Measurements from ENCODE around the gene SH3BP5.

The SH3BP5 gene

DNA sequence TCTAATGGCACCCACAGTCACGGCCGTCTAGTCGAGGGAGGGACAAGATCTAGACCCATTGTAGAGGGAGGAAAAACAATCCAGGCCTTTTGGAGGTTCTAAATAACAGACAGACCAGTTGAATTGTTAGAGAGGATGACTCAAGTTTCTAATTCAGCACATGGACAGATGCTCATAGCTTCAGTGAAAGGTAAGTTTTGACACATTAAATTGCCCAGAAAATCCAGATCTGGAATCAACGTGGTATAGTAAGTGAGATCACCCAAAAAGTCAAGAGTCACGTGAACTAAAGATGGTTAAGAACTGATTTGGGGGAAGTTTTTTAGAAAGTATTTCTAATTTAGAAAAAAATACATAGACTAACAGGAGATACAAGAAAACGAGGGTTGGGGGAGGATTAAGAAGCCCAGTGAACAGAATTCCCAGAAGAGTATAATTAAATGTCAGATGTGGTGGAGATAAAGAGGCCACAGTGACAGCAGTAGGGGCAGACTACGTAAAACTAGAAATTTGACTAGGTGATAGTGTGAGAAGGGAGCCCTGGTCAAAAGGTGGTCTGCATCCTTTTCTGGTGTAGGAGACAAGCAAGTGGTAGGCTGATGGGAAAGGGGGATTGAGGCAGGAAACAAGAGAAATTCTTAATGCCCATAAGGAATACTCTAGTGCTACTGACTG, 79.2 kb downstream of the SH3BP5 start:
- no peak for DNase-seq
- Histone ChIP-seq H3K9me3 (no peaks in the 10 kb centered on the region), H3K36me3 (peaks cover 73 to 96% (median 86%) of the 10 kb centered on the region in 3 donors), H3K27me3 (no peaks in the 10 kb centered on the region), H3K27ac (no peak overlapping the region), H3K4me3 (no peak overlapping the region), H3K4me1 (no peaks in the 10 kb centered on the region)
- TF ChIP-seq CTCF (IDR thresholded peaks at IDR 0.05) = no peak
- intact Hi-C loops (cut with DNase I; ENCODE audit: low total_unique reads) = no loop called here

- H3K27ac ChIP-seq = no peak overlapping the region
- TF ChIP-seq CTCF (IDR thresholded peaks at IDR 0.05) = no peak
- H3K27me3 ChIP-seq = no peaks in the 10 kb centered on the region
- peaks cover 86 to 90% (median 87%) of the 10 kb centered on the region in 3 donors for H3K36me3 ChIP-seq
- intact Hi-C loops (cut with DNase I; ENCODE audit: low total_unique reads) = loop anchor here (10.0 kb wide), 1 partner anchor 319 kb away; no protein-coding TSS in a partner anchor
- H3K4me1 ChIP-seq = no peaks in the 10 kb centered on the region
- H3K4me3 ChIP-seq = no peak overlapping the region
- DNase-seq = no peak
- H3K9me3 ChIP-seq = no peaks in the 10 kb centered on the region
These were observed 86.2 kb downstream of the SH3BP5 start for GRCh38 chr3:15246186-15246585.

DNA sequence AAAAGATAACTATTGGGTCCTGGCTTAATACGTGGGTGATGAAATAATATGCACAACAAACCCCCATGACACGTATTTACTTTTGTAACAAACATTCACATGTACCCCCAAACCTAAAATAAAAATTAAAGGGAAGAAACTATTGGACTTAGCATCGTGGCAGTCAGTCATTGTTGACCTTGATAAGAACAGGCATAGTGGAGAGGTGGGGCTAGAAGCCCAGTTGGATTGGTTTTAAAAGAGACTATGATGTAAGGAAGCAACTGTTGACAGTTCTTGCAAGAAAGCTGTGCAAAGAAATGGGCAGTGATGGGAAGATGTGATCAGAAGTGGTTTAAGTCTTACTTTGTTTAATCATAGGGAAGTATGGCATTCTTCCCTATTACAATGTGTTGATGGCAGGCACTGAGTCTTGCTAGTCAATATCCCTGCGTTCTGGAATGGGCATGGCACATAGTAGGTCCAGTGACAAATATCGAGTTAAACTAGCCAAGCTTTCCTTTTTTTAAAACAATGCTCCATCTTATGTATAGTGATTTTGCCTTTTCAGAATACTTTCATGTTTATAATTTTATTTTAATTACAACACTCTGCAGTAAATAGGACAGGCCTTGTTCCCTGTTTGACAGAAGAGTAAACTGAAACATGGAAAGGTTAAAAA, 88.4 kb downstream of the SH3BP5 start:
- intact Hi-C loops (cut with DNase I; ENCODE audit: low total_unique reads) = loop anchor here (10.0 kb wide), 1 partner anchor 321 kb away; no protein-coding TSS in a partner anchor
- no peaks in the 10 kb centered on the region for H3K4me1 ChIP-seq
- H3K36me3 ChIP-seq = peaks cover 86 to 92% (median 89%) of the 10 kb centered on the region in 3 donors

DNA sequence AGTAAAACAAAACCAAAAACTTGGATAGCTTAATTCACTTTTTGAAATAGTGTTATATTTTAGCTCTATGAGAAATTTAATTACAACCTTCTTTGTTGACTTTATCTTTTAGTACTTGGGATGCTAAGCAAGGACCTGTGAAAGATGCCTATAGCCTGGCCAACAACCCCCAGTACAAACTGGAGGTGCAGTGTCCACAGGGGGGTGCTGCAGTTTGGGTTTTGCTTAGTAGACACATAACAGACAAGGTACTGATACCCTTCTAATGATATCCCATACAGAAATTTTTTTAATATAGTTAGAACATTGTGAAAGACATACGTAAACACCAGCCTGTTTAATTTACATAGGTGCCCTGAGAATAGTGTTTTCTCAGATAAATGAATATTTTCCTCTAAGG, 91.0 kb downstream of the SH3BP5 start:
- Histone ChIP-seq H3K27me3 (no peaks in the 10 kb centered on the region), H3K27ac (no peak overlapping the region), H3K9me3 (no peaks in the 10 kb centered on the region), H3K36me3 (peaks cover 73 to 91% (median 89%) of the 10 kb centered on the region in 3 donors), H3K4me3 (no peak overlapping the region), H3K4me1 (no peaks in the 10 kb centered on the region)
- TF ChIP-seq CTCF (IDR thresholded peaks at IDR 0.05) = no peak
- DNase-seq = peak in 1 of 2 donors; percentile 42
- intact Hi-C loops (cut with DNase I; ENCODE audit: low total_unique reads) = loop anchor here (10.0 kb wide), 1 partner anchor 323 kb away; no protein-coding TSS in a partner anchor

More for the DNA sequence above, 88.4 kb downstream of the SH3BP5 start:
- DNase-seq = no peak
- H3K27ac ChIP-seq = no peak overlapping the region
- no peaks in the 10 kb centered on the region for H3K27me3 ChIP-seq
- no peak for TF ChIP-seq CTCF (IDR thresholded peaks at IDR 0.05)
- H3K4me3 ChIP-seq = no peak overlapping the region
- H3K9me3 ChIP-seq = no peaks in the 10 kb centered on the region

- H3K4me3 ChIP-seq = no peak overlapping the region
- no peak for TF ChIP-seq CTCF (IDR thresholded peaks at IDR 0.05)
- peaks cover 67 to 81% (median 79%) of the 10 kb centered on the region in 3 donors for H3K36me3 ChIP-seq
- H3K9me3 ChIP-seq = no peaks in the 10 kb centered on the region
- no peak overlapping the region for H3K27ac ChIP-seq
- intact Hi-C loops (cut with DNase I; ENCODE audit: low total_unique reads) = no loop called here
- H3K27me3 ChIP-seq = no peaks in the 10 kb centered on the region
- H3K4me1 ChIP-seq = no peaks in the 10 kb centered on the region
- no peak for DNase-seq
These were observed 103.1 kb downstream of the SH3BP5 start for GRCh38 chr3:15229262-15229661.
